ENCODE measurements around the gene SHBG.
A peak's percentile ranks its signal among the peaks of the same experiment; 100 is the strongest.

GRCh38 chr17:7614425-7615264 lies 15.3 kb upstream of the SHBG start, which contains the start of gene FXR2:
- peak; percentile 20 to 67 (median 48) for TF ChIP-seq CTCF (IDR thresholded peaks at IDR 0.05)
- TF ChIP-seq POLR2A (IDR thresholded peaks at IDR 0.05), result peak in 1 of 2 donors; percentile 90

Measured in thyroid gland (tissue), 4 donors.